ENCODE data around the gene KIFC1. TPM values are rescaled to one million over a fixed set of nuclear protein-coding genes. Genes with fewer than 3 reads are reported as not detected.

KIFC1 gene
- total RNA-seq = 29.8 and 33.4 TPM in 2 replicates

GRCh38 chr6:33391278-33391921 lies at the start of gene KIFC1:
TSS of gene KIFC1 (plus strand) at chr6:33391823. CDS start at chr6:33391986, 163 bp downstream.

GRCh38 chr6:33410711-33411631 lies 19.3 kb downstream of the KIFC1 start, which contains the start of gene PHF1:
TSS of gene PHF1 (plus strand) at chr6:33411014. CDS start at chr6:33412264, 1,250 bp downstream.

GRCh38 chr6:33417903-33418689 lies 26.5 kb downstream of the KIFC1 start, which contains the start of gene CUTA:
TSS of gene CUTA (minus strand) at chr6:33418107. CDS start at chr6:33418000, 107 bp downstream.

GRCh38 chr6:33419580-33420490 lies 28.2 kb downstream of the KIFC1 start, which contains the start of gene SYNGAP1:
TSS of gene SYNGAP1 (plus strand) at chr6:33420065. CDS start at chr6:33420265, 200 bp downstream.

GRCh38 chr6:33454009-33454946 lies 62.7 kb downstream of the KIFC1 start, which contains the start of gene ZBTB9:
TSS of gene ZBTB9 (plus strand) at chr6:33454576. CDS start at chr6:33455101, 525 bp downstream.

Other genes starting within 250 kb of the KIFC1 start
- under 0.01 TPM in 1 of 2 replicates, not detected in the other for gene COL11A2, start 199.4 kb upstream of the KIFC1 start, total RNA-seq
- gene RXRB, start 191.2 kb upstream of the KIFC1 start, total RNA-seq = 16.1 and 21.6 TPM in 2 replicates
- gene SLC39A7, start 191.0 kb upstream of the KIFC1 start, total RNA-seq = 191 and 219 TPM in 2 replicates
- 1.6 and 4.0 TPM in 2 replicates for gene HSD17B8, start 187.2 kb upstream of the KIFC1 start, total RNA-seq
- gene RING1, start 183.3 kb upstream of the KIFC1 start, total RNA-seq = 11.5 and 15.6 TPM in 2 replicates
- 36.7 and 45.3 TPM in 2 replicates for gene VPS52, start 119.9 kb upstream of the KIFC1 start, total RNA-seq
- 4,481 and 4,999 TPM in 2 replicates for gene RPS18, start 119.7 kb upstream of the KIFC1 start, total RNA-seq
- gene B3GALT4, start 114.7 kb upstream of the KIFC1 start, total RNA-seq = 5.7 and 11.0 TPM in 2 replicates
- 84.2 and 89.9 TPM in 2 replicates for gene WDR46, start 102.6 kb upstream of the KIFC1 start, total RNA-seq
- 58.7 and 93.4 TPM in 2 replicates for gene PFDN6, start 102.2 kb upstream of the KIFC1 start, total RNA-seq
- 32.6 and 37.4 TPM in 2 replicates for gene RGL2, start 92.9 kb upstream of the KIFC1 start, total RNA-seq
- gene TAPBP, start 77.7 kb upstream of the KIFC1 start, total RNA-seq = 100 and 104 TPM in 2 replicates
- 14.4 and 23.1 TPM in 2 replicates for gene ZBTB22, start 74.1 kb upstream of the KIFC1 start, total RNA-seq
- 46.3 and 52.8 TPM in 2 replicates for gene DAXX, start 68.9 kb upstream of the KIFC1 start, total RNA-seq
- 31.7 and 34.0 TPM in 2 replicates for gene PHF1, start 19.2 kb downstream of the KIFC1 start, total RNA-seq
- 249 and 321 TPM in 2 replicates for gene CUTA, start 26.3 kb downstream of the KIFC1 start, total RNA-seq
- 4.1 and 4.3 TPM in 2 replicates for gene SYNGAP1, start 28.2 kb downstream of the KIFC1 start, total RNA-seq
- 4.3 and 8.6 TPM in 2 replicates for gene ZBTB9, start 62.8 kb downstream of the KIFC1 start, total RNA-seq
- 13.8 and 14.7 TPM in 2 replicates for gene BAK1, start 188.5 kb downstream of the KIFC1 start, total RNA-seq
- gene ITPR3, start 229.5 kb downstream of the KIFC1 start, total RNA-seq = 31.7 and 31.9 TPM in 2 replicates

All from myometrial cell (primary cell).